GM10248 (cell line): ENCODE measurements around the gene TBC1D9B.

ENCODE experiments used
- CTCF ChIA-PET: fragments of 300-600 bp; sonication (Branson Sonifier 250); formaldehyde crosslinking; extraction: SDS; loops from one replicate; lab custom pipeline; 2021; ENCODE audit warnings: antibody characterized with exemption; lab: Yijun Ruan, JAX
- POLR2A ChIA-PET: fragments of 350-650 bp; sonication (Branson Sonifier 250); formaldehyde crosslinking; extraction: SDS; loops from one replicate; lab custom pipeline; 2020; ENCODE audit warnings: antibody characterized with exemption; lab: Yijun Ruan, JAX
- DNase-seq: peaks from one replicate; pipeline ENCODE4 v3.0.0; 2012; ENCODE audit errors: extremely low spot score
- CTCF ChIP-seq: IDR thresholded peaks from 2 replicates; pipeline ENCODE4 v1.5.1; 2012; ENCODE audit warnings: mild to moderate bottlenecking, low read depth; ENCODE audit errors: extremely low read depth, missing control alignments, control extremely low read depth

Gene TBC1D9B

GRCh38 chr5:179900206-179900605 is 7.5 kb downstream of the TBC1D9B start:
- ChIA-PET CTCF (interaction anchor here (0.9 to 1.0 kb wide), 2 partner anchors 16 to 98 kb away, joined by 3 read pairs; no protein-coding TSS in a partner anchor), POLR2A (no interaction called here)
- no peak for DNase-seq
- no peak for TF ChIP-seq CTCF

GRCh38 chr5:179895861-179896260 is 11.8 kb downstream of the TBC1D9B start:
- POLR2A ChIA-PET, result no interaction called here
- CTCF ChIA-PET, result interaction anchor here (1.3 kb wide), 1 partner anchor 10 kb away, joined by 3 read pairs; no protein-coding TSS in a partner anchor
- no peak for DNase-seq
- TF ChIP-seq CTCF, result no peak

- no peak for TF ChIP-seq CTCF
- ChIA-PET CTCF (no interaction called here), POLR2A (interaction anchor here (0.6 kb wide), 1 partner anchor 162 kb away, joined by 3 read pairs; no protein-coding TSS in a partner anchor)
- no peak for DNase-seq
Observed at GRCh38 chr5:179893958-179894895, 13.5 kb downstream of the TBC1D9B start.

GRCh38 chr5:179893076-179893957 is 14.4 kb downstream of the TBC1D9B start:
- POLR2A ChIA-PET, result no interaction called here
- CTCF ChIA-PET, result interaction anchor here (1.0 to 2.1 kb wide), 4 partner anchors 8 to 15 kb away, joined by 4 to 5 read pairs (median 4); no protein-coding TSS in a partner anchor
- no peak for TF ChIP-seq CTCF
- DNase-seq, result no peak

- ChIA-PET CTCF (interaction anchor here (1.0 to 2.1 kb wide), 5 partner anchors 9 to 437 kb away, joined by 4 to 5 read pairs (median 4); no protein-coding TSS in a partner anchor), POLR2A (no interaction called here)
- no peak for TF ChIP-seq CTCF
- DNase-seq, result no peak
Observed at GRCh38 chr5:179892255-179892654, 15.4 kb downstream of the TBC1D9B start.
